Measurements from ENCODE around the gene ANKHD1. TPM values are rescaled to one million over a fixed set of nuclear protein-coding genes. Genes with fewer than 3 reads are reported as not detected.

Gene ANKHD1
- total and polyA plus RNA-seq, 7 donors: 31.2 to 86.1 (median 57.1) TPM

DNA sequence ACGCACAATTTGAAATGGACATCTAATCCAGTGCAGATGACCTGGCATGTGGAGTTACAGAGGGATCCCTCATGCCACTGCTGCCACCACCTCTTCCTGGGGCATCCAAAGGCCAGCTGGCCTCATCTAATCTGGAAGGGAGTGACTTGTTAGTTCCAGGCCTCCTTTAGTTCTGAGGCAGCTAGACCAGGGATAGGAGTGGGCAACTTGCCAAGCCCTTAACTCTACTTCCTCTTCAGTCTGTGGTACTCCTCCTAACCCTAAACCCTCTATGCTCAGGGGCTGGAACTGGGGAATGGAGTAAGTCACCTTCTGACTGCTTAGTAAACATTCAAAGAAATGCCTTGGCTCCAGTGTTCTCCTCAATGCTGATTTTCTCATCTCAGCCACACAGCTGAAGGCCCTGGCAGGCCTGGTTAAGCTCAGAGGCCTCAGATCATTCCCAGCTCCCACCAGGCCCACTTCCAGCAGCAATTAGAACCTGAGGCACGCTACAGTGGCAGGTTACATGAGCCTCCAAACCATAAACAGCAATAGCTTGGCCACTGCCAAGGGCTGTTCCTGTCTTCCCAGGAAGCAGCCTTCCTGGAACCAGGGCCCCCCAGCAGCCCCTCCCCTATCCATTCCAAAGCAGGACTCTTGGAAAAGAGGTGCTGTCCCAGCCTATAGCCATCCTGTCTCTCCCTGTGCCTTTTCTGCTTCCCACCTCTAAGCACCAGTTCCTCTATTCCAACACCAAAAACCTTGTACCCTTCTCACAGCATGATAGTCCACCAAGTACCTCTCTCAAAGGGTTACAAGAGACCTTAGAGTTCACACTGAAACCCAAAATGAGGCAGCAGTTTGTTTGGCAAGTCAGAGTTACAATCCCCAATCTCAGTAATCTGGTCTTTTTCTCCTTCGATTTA lies 147.9 kb downstream of the ANKHD1 start:
- 26 to 44% (median 37%) methylated on average over 3 of the region's 3 CpGs for WGBS, 3 donors
- TF ChIP-seq, protein P1, sequence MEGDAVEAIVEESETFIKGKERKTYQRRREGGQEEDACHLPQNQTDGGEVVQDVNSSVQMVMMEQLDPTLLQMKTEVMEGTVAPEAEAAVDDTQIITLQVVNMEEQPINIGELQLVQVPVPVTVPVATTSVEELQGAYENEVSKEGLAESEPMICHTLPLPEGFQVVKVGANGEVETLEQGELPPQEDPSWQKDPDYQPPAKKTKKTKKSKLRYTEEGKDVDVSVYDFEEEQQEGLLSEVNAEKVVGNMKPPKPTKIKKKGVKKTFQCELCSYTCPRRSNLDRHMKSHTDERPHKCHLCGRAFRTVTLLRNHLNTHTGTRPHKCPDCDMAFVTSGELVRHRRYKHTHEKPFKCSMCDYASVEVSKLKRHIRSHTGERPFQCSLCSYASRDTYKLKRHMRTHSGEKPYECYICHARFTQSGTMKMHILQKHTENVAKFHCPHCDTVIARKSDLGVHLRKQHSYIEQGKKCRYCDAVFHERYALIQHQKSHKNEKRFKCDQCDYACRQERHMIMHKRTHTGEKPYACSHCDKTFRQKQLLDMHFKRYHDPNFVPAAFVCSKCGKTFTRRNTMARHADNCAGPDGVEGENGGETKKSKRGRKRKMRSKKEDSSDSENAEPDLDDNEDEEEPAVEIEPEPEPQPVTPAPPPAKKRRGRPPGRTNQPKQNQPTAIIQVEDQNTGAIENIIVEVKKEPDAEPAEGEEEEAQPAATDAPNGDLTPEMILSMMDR (IDR thresholded peaks at IDR 0.05): no peak
- Histone ChIP-seq H3K36me3 (ENCODE audit: insufficient read depth in 1 of 2, low read depth in 1 of 2) (peaks cover 4 to 56% of the 10 kb centered on the region in 2 donors), H3K9me3 (no peaks in the 10 kb centered on the region), H3K4me3 (peak overlapping the region; percentile 23), H3K27me3 (ENCODE audit: insufficient read depth in 3 of 3, low read length in 2 of 3) (no peaks in the 10 kb centered on the region), H3K27ac (peak overlapping the region; percentile 98), H3K4me1 (peaks cover 43% of the 10 kb centered on the region)
- intact Hi-C loops (cut with DNase I): no loop called here
- ATAC-seq (peak; percentile 33 to 44 (median 44)), DNase-seq (peak; percentile 58 to 75)

DNA sequence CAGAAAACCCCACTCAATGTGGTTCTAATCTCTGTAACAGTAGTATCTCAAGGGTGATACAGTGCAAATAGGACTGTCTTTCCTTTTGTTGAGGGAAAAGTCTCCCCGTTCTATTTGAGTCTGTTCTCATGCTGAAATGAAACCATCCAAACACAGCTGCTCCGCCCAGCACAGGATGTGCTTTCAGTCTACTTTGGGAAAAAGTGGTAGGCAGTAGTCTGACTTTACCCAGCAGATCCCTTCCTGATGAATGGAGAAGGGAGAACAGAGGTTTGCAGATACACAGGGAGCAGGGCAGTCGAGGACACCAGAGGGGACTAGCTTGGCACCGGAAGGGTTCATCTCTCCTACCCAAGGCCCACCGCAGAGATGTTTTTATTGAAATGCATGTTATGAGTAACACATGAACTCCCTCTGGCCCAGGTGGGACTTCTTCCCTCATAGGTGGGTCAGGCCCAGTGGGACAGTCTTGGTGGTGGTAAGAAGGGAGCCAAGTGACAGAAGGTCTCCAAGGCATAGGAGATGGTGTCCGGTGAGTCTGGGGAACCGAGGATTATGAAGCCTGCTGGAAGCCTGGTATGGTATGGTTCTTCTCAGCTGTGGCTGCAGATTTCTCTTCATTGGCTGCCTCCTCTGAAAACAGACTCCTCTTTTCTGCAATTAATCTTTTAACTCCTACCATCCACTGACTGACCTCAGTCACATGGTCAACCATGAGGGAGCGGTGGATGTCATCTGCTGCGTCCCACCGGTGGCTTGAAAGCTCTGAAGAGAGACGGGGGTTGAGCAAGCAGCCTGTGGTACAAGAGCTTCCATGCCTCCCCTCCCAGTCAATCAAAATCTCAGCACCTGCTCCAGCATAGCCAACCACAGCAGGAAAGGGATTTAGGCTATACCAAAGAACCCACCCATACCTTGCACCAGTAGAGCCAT lies 148.8 kb downstream of the ANKHD1 start:
- H3K36me3 ChIP-seq (ENCODE audit: insufficient read depth in 1 of 2, low read depth in 1 of 2): peaks cover 4 to 47% of the 10 kb centered on the region in 2 donors
- intact Hi-C loops (cut with DNase I): no loop called here
- DNase-seq (no peak), ATAC-seq (no peak)
- no peaks in the 10 kb centered on the region for H3K27me3 ChIP-seq (ENCODE audit: insufficient read depth in 3 of 3, low read length in 2 of 3)
- WGBS, 3 donors: 73 to 81% (median 75%) methylated on average over 11 of the region's 11 CpGs
- peak overlapping the region; percentile 98 for H3K27ac ChIP-seq
- H3K4me3 ChIP-seq: no peak overlapping the region
- H3K9me3 ChIP-seq: no peaks in the 10 kb centered on the region
- H3K4me1 ChIP-seq: peaks cover 52% of the 10 kb centered on the region
- TF ChIP-seq, protein P1 (IDR thresholded peaks at IDR 0.05): no peak

DNA sequence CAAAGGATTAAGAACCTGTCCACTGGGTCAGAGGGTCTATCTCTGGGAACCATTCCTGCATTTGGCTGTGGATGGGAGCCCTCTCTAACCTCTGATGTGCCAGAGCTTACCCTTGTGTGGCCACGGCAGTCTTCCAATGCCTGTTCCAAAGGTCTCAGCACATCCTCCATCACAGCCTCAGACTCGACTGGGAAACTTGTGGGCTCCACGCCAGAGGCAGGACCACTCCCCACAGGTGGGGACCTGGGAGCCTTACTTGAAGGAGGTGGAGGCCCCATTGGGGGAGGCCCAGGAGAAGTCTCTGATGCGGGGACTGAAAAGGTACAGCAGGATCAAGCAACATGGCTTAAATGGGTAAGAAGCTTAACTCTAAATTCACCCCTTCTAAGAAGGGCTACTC lies 150.2 kb downstream of the ANKHD1 start:
- intact Hi-C loops (cut with DNase I): no loop called here
- H3K27me3 ChIP-seq (ENCODE audit: insufficient read depth in 3 of 3, low read length in 2 of 3): no peaks in the 10 kb centered on the region
- peaks cover 4 to 41% of the 10 kb centered on the region in 2 donors for H3K36me3 ChIP-seq (ENCODE audit: insufficient read depth in 1 of 2, low read depth in 1 of 2)
- peaks cover 55% of the 10 kb centered on the region for H3K4me1 ChIP-seq
- no peak for DNase-seq
- TF ChIP-seq, protein P1 (IDR thresholded peaks at IDR 0.05): no peak
- H3K4me3 ChIP-seq: no peak overlapping the region
- 79 to 84% (median 82%) methylated on average over 4 of the region's 4 CpGs for WGBS, 3 donors
- no peak for ATAC-seq
- H3K9me3 ChIP-seq: no peaks in the 10 kb centered on the region
- H3K27ac ChIP-seq: no peak overlapping the region

DNA sequence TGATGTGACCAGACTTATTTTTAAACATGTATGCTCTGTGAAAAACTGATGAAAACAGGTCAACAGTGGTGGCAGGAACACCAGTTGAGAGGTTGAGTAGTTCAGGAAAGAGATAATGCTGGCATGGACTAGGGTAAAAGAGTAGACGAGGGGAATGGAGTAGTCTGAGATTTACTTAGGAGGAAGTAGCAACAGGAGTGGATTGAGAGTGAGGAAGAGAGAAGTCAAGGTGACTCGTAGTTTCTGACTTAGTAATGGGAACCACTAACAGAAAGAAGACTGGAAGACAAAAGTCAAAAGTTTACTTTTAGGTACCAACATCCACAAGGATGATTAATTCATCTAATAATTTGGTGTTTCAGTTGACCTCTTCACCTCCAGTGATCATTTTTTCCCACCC lies 152.0 kb downstream of the ANKHD1 start:
- Histone ChIP-seq H3K4me1 (peaks cover 41% of the 10 kb centered on the region), H3K36me3 (ENCODE audit: insufficient read depth in 1 of 2, low read depth in 1 of 2) (peaks cover 4 to 48% of the 10 kb centered on the region in 2 donors), H3K27me3 (ENCODE audit: insufficient read depth in 3 of 3, low read length in 2 of 3) (no peaks in the 10 kb centered on the region), H3K9me3 (no peaks in the 10 kb centered on the region), H3K27ac (peak overlapping the region; percentile 18), H3K4me3 (no peak overlapping the region)
- TF ChIP-seq, protein P1 (IDR thresholded peaks at IDR 0.05): no peak
- 76 to 81% (median 80%) methylated on average over 2 of the region's 2 CpGs for whole genome bisulfite sequencing, 3 donors
- ATAC-seq: no peak
- intact Hi-C loops (cut with DNase I): no loop called here
- DNase-seq: no peak

Data from psoas muscle (tissue), 8 donors.